Erythroblast (primary cell): ENCODE results near the gene KLK12.

Experiments used
- DNase-seq, 2 experiments: peaks; one replicate each; lab custom pipeline; 2025; lab: John Stamatoyannopoulos, UW
- GATA1 ChIP-seq: IDR thresholded peaks from 2 replicates; pipeline ENCODE4 v1.6.1; 2011; ENCODE audit warnings: low read depth, mild to moderate bottlenecking, control low read depth, low read length, moderate library complexity
- POLR2A ChIP-seq: IDR thresholded peaks from 2 replicates; pipeline ENCODE4 v1.6.1; 2011; ENCODE audit warnings: mild to moderate bottlenecking, low read length

The KLK12 gene

DNA sequence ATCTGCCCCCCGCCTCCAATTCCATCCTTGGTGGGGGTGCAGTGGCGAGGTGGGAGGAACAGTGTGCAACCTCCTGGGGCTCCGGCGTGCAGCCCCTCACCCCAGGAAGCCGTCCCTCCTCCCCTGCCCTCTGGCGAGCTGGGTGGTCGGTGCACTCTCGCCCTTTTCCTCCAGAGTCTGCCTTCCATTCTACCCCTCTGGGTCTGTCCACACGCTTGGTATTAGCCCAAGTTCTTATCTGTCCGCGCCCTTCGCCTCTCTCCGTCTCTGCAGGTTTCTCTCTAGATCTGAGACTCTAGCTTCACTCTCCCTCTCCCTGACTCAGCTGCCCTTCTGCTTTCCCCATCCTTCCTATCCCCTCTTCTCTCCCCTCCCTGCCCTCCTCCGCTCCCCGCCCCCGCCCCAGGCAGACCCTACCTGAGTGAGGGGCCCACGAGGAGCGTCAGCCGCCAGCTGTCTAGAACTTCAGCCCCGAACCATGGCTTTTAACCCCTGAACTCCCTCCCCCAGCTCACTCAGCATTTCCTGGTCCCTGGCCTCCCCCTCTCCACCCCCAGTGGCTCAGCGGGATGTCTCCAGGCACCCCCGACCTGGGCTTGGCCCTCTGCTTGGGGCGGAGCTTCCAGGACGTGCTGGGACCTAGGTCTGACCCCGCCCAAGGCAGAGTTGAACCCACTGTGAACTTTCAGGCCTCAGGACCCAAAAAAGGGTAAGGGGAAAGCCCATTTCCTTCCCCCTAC lies 30.6 kb upstream of the KLK12 start:
- DNase-seq: no peak
- TF ChIP-seq GATA1 (no peak), POLR2A (no peak)

GRCh38 chr19:51064534-51065220 lies 29.9 kb upstream of the KLK12 start, which contains the start of gene KLK13:
TSS of gene KLK13 (minus strand) at chr19:51065092. CDS start at chr19:51065067, 25 bp downstream.
- no peak for DNase-seq

DNA sequence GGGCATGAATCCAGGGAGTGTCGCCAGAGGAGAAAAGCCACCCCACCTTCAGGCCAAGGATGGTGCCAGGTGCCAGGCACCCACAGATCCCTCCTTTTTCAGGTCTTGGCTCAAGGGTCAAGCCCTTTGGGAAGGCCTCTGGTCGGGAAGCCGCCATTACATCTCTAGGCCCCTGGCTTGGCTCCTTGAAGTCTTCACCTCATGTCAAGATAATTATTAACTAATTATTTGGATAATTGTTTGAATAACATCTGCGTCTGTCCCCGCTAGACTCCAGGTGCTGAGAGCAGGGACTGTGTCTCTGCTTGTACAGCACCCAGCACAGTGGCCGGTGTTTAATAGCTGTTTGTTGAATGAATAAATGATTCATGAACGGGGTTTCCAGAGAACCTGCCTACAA lies 28.9 kb upstream of the KLK12 start:
- no peak for DNase-seq
- no peak for TF ChIP-seq POLR2A
- no peak for TF ChIP-seq GATA1

More at GRCh38 chr19:51064534-51065220, 29.9 kb upstream of the KLK12 start, which contains the start of gene KLK13:
- no peak for TF ChIP-seq GATA1
- TF ChIP-seq POLR2A: no peak

GRCh38 chr19:51060973-51061372 lies 26.2 kb upstream of the KLK12 start:
- DNase-seq: no peak
- TF ChIP-seq GATA1 (no peak), POLR2A (no peak)

DNA sequence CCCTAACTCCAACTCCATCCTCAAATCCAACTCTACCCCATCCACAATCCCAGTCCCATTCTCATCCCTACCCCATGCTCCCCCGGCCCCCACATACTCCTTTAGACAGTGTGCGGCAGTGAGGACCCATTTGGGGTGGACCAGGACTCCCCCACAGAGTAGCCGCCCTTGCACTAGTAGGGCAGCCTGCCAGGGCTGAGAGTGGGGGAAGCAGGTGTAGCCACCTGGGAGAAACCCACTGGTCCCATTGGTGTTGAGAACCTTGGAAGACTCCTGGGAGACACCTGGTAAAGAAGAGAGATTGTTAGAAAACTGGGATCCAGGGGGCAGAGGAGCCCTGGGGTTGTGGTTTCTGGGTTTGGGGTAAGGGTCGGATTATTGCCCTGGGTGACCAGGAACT lies 25.5 kb upstream of the KLK12 start:
- TF ChIP-seq POLR2A (no peak), GATA1 (no peak)
- DNase-seq: no peak

DNA sequence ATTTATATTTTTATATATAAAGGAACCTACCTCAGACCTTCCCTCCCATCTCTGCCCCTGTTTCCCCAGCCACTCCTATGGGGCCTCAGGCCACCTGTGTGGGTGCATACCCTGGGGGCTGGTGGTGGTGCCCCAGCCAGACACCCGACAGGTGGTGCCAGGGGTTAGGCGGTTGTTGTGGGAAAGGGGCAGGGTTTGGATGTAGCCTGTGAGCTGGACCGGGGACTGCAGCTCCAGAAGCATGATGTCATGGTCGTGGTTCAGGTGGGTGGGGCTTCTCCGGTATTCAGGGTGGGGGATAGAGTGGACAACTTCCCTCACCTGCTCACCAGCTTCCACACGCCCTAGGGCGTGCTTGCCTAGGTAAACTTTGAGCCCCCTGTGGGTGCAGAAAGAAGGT lies 24.9 kb upstream of the KLK12 start:
- TF ChIP-seq GATA1: no peak
- TF ChIP-seq POLR2A: no peak
- DNase-seq: no peak

GRCh38 chr19:51055866-51056265 lies 21.1 kb upstream of the KLK12 start:
- TF ChIP-seq POLR2A (no peak), GATA1 (no peak)
- no peak for DNase-seq

GRCh38 chr19:51047031-51047335 lies 12.2 kb upstream of the KLK12 start:
- no peak for DNase-seq
- TF ChIP-seq GATA1 (no peak), POLR2A (no peak)

DNA sequence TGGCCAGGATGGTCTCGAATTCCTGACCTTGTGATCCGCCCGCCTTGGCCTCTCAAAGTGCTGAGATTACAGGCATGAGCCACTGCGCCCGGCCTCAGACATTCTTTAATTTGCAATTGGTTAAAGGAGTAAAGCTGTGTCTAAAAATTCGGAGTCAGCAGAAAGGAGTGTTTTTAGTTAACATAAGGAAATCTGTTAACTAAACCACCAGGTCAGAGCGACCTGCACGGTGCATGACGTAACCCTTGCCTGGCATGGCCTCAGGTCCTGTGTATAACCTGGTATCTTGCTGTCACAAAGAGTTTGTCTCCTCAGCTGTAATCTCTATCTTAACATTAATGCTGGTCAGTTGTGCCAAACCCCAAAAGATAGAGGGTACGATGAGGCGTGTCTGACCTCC lies 9.5 kb upstream of the KLK12 start:
- TF ChIP-seq GATA1 (no peak), POLR2A (no peak)
- no peak for DNase-seq

- TF ChIP-seq GATA1 (no peak), POLR2A (no peak)
- no peak for DNase-seq
Measured at GRCh38 chr19:51043497-51043896, 8.7 kb upstream of the KLK12 start.

DNA sequence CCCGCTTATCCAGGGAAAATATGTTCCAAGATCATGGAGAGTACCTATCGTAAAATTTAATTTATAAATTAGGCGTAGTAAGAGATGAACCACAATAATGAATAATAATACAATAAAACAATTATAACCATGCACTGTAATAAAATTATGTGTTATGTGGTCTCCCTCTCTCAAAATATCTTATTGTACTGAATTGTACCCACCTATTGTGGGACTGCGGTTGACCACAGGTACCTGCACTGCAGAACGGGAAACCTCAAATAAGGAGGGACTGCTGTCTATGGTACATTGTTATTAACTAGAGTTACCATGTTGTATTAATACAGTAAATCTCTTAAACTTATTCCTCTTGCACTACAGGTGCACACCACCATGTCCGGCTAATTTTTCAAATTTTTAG lies 5.3 kb upstream of the KLK12 start:
- DNase-seq: no peak
- TF ChIP-seq GATA1 (no peak), POLR2A (no peak)

- TF ChIP-seq POLR2A: no peak
- TF ChIP-seq GATA1: no peak
Measured at GRCh38 chr19:51036519-51036918, 1.7 kb upstream of the KLK12 start.

DNA sequence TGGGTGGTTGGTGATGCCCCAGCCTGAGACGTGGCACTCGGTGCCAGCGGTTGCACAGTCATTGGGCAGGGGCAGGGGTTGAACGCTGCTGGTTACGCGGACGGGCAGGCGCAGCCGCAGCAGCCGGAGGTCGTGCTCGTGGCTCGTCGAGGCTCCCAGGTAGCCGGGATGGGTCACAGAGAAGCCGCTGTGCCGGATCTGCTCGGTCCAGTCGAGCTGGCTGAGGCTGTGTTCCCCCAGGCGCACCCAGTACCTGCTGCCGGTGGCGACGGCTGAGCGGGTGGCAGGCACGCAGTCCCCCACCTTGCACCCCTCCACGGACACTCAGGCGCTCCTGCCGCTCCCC lies 2.9 kb downstream of the KLK12 start:
- DNase-seq: no peak
- no peak for TF ChIP-seq GATA1

More at GRCh38 chr19:51036519-51036918, 1.7 kb upstream of the KLK12 start:
- no peak for DNase-seq

- TF ChIP-seq POLR2A (no peak), GATA1 (no peak)
- no peak for DNase-seq
Measured at GRCh38 chr19:51031220-51031879, 3.5 kb downstream of the KLK12 start.
